ENCODE results near the gene YIPF3.
"Not testable (repeated sequence)": the region's sequence is repeated elsewhere in the genome, so short reads cannot be mapped to it uniquely, and the experiment has no call there.

Gene YIPF3

DNA sequence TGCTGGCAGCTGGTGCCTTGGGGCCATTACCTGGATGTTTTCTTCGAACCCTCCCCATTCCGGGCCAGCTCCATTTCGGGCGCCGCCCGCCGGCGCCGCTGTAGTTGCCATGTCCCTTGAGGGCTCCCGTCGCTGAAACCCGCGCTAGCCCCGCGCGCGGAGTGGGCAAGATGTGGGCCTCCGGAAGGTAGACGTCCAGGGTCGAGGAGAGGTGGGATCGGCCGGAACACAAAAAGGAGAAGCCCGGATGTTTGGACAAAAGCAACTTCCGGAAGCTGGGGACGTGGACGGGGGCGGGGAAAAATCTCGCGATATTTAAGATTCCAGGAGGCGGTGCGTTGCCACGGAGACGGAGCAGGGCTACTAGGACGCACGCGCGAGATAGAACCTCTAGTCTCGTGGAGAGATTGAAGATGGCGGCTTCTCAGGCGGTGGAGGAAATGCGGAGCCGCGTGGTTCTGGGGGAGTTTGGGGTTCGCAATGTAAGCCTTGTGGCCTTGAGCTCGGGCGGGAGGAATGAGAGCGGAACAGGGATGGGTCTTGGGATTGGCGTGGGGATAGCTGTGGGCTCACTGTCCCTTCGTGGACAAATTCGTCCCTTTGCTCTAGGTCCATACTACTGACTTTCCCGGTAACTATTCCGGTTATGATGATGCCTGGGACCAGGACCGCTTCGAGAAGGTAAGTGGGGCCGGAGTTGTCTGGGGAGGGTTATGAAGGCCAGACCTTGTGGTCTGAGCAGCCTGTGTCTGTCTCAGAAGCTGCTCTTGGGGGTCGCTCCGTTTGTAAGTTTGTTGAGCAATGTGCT, at the start of gene YIPF3, which contains the start of gene POLR1C:
Gene YIPF3 (minus strand): TSS at position 230 of the 808 bp plus-strand sequence. CDS start 119 bp downstream, at position 111.
Gene POLR1C (plus strand): TSS at position 393 of the 808 bp plus-strand sequence. CDS start 21 bp downstream, at position 414.
- ATAC-seq = peak; percentile 93

DNA sequence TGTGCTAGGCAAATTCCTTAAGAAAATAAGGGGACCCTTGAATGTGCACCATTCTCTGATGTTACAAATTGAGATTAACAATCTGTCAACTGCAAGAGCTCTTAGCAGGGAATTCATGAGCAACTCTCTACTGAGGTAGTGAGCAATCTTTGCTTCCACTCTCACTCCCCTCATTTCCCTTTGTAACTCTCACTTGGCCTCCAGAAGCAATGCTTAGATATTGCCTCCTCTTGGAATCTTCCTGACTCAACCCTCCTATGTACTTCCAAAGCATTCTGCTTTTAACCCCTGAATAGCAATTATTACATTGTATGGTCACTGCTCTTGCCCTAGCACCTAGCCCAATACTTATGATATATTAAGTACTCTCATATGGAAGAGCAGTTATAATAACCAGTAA, 42.6 kb upstream of the YIPF3 start:
- TF ChIP-seq BACH2 (CRISPR knock-in tag; IDR thresholded peaks at IDR 0.05; ENCODE audit: borderline replicate concordance) = no peak
- TF ChIP-seq ESRRG (CRISPR knock-in tag; IDR thresholded peaks at IDR 0.05) = no peak
- no peak for TF ChIP-seq ISL1 (CRISPR knock-in tag; IDR thresholded peaks at IDR 0.05)
- no peak for TF ChIP-seq GLIS3 (CRISPR knock-in tag; IDR thresholded peaks at IDR 0.05)
- no peak for TF ChIP-seq CSDC2 (CRISPR knock-in tag; IDR thresholded peaks at IDR 0.05)
- no peak for TF ChIP-seq TOX (CRISPR knock-in tag; IDR thresholded peaks at IDR 0.05; ENCODE audit: borderline replicate concordance)
- no peak for TF ChIP-seq ZNF565 (CRISPR knock-in tag; conservative IDR thresholded peaks at IDR 0.05; ENCODE audit: low read depth)
- TF ChIP-seq SNAI2 (CRISPR knock-in tag; IDR thresholded peaks at IDR 0.05) = no peak
- TF ChIP-seq ZNF8 (CRISPR knock-in tag; IDR thresholded peaks at IDR 0.05) = no peak
- TF ChIP-seq ZC3H10 (CRISPR knock-in tag; IDR thresholded peaks at IDR 0.05) = no peak
- no peak for TF ChIP-seq RARB (CRISPR knock-in tag; IDR thresholded peaks at IDR 0.05)
- TF ChIP-seq ZFP30 (CRISPR knock-in tag; IDR thresholded peaks at IDR 0.05) = no peak
- no peak for ATAC-seq

More for the DNA sequence above, at the start of gene YIPF3, which contains the start of gene POLR1C:
- no peak for TF ChIP-seq CSDC2 (CRISPR knock-in tag; IDR thresholded peaks at IDR 0.05)
- no peak for TF ChIP-seq ZFP30 (CRISPR knock-in tag; IDR thresholded peaks at IDR 0.05)
- no peak for TF ChIP-seq PPARA (CRISPR knock-in tag; IDR thresholded peaks at IDR 0.05; ENCODE audit: borderline replicate concordance)
- no peak for TF ChIP-seq ESRRG (CRISPR knock-in tag; IDR thresholded peaks at IDR 0.05)
- TF ChIP-seq, protein P1, sequence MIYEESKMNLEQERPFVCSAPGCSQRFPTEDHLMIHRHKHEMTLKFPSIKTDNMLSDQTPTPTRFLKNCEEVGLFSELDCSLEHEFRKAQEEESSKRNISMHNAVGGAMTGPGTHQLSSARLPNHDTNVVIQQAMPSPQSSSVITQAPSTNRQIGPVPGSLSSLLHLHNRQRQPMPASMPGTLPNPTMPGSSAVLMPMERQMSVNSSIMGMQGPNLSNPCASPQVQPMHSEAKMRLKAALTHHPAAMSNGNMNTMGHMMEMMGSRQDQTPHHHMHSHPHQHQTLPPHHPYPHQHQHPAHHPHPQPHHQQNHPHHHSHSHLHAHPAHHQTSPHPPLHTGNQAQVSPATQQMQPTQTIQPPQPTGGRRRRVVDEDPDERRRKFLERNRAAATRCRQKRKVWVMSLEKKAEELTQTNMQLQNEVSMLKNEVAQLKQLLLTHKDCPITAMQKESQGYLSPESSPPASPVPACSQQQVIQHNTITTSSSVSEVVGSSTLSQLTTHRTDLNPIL (CRISPR knock-in tag; IDR thresholded peaks at IDR 0.05; ENCODE audit: low read depth) = no peak
- no peak for TF ChIP-seq GLIS3 (CRISPR knock-in tag; IDR thresholded peaks at IDR 0.05)
- TF ChIP-seq ISL1 (CRISPR knock-in tag; IDR thresholded peaks at IDR 0.05) = no peak
- TF ChIP-seq BACH2 (CRISPR knock-in tag; IDR thresholded peaks at IDR 0.05; ENCODE audit: borderline replicate concordance) = no peak
- no peak for TF ChIP-seq ZNF565 (CRISPR knock-in tag; conservative IDR thresholded peaks at IDR 0.05; ENCODE audit: low read depth)
- no peak for TF ChIP-seq SNAI2 (CRISPR knock-in tag; IDR thresholded peaks at IDR 0.05)
- TF ChIP-seq TCF4 (CRISPR knock-in tag; IDR thresholded peaks at IDR 0.05; ENCODE audit: borderline replicate concordance) = no peak
- TF ChIP-seq TOX (CRISPR knock-in tag; IDR thresholded peaks at IDR 0.05; ENCODE audit: borderline replicate concordance) = no peak
- TF ChIP-seq, protein P2, sequence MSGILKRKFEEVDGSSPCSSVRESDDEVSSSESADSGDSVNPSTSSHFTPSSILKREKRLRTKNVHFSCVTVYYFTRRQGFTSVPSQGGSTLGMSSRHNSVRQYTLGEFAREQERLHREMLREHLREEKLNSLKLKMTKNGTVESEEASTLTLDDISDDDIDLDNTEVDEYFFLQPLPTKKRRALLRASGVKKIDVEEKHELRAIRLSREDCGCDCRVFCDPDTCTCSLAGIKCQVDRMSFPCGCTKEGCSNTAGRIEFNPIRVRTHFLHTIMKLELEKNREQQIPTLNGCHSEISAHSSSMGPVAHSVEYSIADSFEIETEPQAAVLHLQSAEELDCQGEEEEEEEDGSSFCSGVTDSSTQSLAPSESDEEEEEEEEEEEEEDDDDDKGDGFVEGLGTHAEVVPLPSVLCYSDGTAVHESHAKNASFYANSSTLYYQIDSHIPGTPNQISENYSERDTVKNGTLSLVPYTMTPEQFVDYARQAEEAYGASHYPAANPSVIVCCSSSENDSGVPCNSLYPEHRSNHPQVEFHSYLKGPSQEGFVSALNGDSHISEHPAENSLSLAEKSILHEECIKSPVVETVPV (CRISPR knock-in tag; IDR thresholded peaks at IDR 0.05) = no peak
- TF ChIP-seq RARB (CRISPR knock-in tag; IDR thresholded peaks at IDR 0.05) = no peak
- no peak for TF ChIP-seq ZC3H10 (CRISPR knock-in tag; IDR thresholded peaks at IDR 0.05)
- no peak for TF ChIP-seq ZNF70 (CRISPR knock-in tag; IDR thresholded peaks at IDR 0.05)

DNA sequence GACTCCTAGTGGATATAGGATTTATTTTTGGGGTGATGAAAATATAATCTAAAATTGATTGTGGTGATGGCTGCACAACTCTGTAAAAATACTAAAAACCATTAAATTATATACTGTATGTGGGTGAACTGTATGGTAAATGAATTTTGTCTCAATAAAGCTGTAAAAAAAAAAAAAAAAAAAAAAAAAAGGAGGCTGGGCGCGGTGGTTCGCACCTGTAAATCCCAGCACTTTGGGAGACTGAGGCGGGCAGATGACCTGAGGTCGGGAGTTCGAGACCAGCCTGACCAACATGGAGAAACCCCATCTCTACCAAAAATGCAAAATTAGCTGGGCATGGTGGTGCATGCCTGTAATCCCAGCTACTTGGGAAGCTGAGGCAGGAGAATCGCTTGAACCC, 40.9 kb upstream of the YIPF3 start:
- not testable (repeated sequence) for ATAC-seq

DNA sequence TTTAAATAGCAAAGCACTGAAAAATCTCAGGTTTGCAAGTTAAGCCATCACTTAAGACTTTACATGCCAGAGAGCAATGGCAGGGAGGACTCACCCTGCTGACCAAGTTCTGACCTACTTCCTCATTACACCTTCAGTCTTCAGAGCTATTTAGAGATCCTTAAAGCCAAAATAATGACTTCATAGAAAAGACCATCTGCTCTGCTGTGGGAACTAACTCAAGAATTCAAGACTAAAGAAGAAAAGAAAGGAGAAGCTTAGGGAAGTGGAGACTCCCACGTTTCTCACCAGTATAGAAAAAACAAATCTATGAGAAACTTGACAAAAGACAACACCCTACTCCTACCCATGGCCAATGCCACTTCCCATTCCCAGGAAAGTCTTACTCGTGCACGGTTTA, 30.5 kb upstream of the YIPF3 start:
- TF ChIP-seq ISL1 (CRISPR knock-in tag; IDR thresholded peaks at IDR 0.05) = no peak
- TF ChIP-seq, protein P2 (CRISPR knock-in tag; IDR thresholded peaks at IDR 0.05) = no peak
- no peak for TF ChIP-seq TOX (CRISPR knock-in tag; IDR thresholded peaks at IDR 0.05; ENCODE audit: borderline replicate concordance)
- no peak for TF ChIP-seq TCF4 (CRISPR knock-in tag; IDR thresholded peaks at IDR 0.05; ENCODE audit: borderline replicate concordance)
- TF ChIP-seq PPARA (CRISPR knock-in tag; IDR thresholded peaks at IDR 0.05; ENCODE audit: borderline replicate concordance) = no peak
- TF ChIP-seq ESRRG (CRISPR knock-in tag; IDR thresholded peaks at IDR 0.05) = no peak
- TF ChIP-seq, protein P3, sequence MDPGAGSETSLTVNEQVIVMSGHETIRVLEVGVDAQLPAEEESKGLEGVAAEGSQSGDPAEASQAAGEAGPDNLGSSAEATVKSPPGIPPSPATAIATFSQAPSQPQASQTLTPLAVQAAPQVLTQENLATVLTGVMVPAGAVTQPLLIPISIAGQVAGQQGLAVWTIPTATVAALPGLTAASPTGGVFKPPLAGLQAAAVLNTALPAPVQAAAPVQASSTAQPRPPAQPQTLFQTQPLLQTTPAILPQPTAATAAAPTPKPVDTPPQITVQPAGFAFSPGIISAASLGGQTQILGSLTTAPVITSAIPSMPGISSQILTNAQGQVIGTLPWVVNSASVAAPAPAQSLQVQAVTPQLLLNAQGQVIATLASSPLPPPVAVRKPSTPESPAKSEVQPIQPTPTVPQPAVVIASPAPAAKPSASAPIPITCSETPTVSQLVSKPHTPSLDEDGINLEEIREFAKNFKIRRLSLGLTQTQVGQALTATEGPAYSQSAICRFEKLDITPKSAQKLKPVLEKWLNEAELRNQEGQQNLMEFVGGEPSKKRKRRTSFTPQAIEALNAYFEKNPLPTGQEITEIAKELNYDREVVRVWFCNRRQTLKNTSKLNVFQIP (CRISPR knock-in tag; IDR thresholded peaks at IDR 0.05; ENCODE audit: borderline replicate concordance, low read depth) = no peak
- TF ChIP-seq ZC3H10 (CRISPR knock-in tag; IDR thresholded peaks at IDR 0.05) = no peak
- no peak for TF ChIP-seq ZNF565 (CRISPR knock-in tag; conservative IDR thresholded peaks at IDR 0.05; ENCODE audit: low read depth)
- TF ChIP-seq, protein P1 (CRISPR knock-in tag; IDR thresholded peaks at IDR 0.05; ENCODE audit: low read depth) = no peak
- TF ChIP-seq BACH2 (CRISPR knock-in tag; IDR thresholded peaks at IDR 0.05; ENCODE audit: borderline replicate concordance) = no peak
- TF ChIP-seq ZFP30 (CRISPR knock-in tag; IDR thresholded peaks at IDR 0.05) = no peak
- no peak for TF ChIP-seq ARNTL (CRISPR knock-in tag; IDR thresholded peaks at IDR 0.05; ENCODE audit: borderline replicate concordance, low read depth)
- no peak for TF ChIP-seq ZFP3 (CRISPR knock-in tag; IDR thresholded peaks at IDR 0.05)
- TF ChIP-seq, protein P4, sequence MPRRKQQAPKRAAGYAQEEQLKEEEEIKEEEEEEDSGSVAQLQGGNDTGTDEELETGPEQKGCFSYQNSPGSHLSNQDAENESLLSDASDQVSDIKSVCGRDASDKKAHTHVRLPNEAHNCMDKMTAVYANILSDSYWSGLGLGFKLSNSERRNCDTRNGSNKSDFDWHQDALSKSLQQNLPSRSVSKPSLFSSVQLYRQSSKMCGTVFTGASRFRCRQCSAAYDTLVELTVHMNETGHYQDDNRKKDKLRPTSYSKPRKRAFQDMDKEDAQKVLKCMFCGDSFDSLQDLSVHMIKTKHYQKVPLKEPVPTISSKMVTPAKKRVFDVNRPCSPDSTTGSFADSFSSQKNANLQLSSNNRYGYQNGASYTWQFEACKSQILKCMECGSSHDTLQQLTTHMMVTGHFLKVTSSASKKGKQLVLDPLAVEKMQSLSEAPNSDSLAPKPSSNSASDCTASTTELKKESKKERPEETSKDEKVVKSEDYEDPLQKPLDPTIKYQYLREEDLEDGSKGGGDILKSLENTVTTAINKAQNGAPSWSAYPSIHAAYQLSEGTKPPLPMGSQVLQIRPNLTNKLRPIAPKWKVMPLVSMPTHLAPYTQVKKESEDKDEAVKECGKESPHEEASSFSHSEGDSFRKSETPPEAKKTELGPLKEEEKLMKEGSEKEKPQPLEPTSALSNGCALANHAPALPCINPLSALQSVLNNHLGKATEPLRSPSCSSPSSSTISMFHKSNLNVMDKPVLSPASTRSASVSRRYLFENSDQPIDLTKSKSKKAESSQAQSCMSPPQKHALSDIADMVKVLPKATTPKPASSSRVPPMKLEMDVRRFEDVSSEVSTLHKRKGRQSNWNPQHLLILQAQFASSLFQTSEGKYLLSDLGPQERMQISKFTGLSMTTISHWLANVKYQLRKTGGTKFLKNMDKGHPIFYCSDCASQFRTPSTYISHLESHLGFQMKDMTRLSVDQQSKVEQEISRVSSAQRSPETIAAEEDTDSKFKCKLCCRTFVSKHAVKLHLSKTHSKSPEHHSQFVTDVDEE (CRISPR knock-in tag; IDR thresholded peaks at IDR 0.05) = no peak
- no peak for TF ChIP-seq RARB (CRISPR knock-in tag; IDR thresholded peaks at IDR 0.05)
- no peak for TF ChIP-seq GLIS3 (CRISPR knock-in tag; IDR thresholded peaks at IDR 0.05)
- ATAC-seq = no peak

All from SK-N-SH treated with all-trans-retinoic acid at 6 μM for 48 hours (cell line).